ENCODE data around the gene SUSD6.
A peak's percentile ranks its signal among the peaks of the same experiment; 100 is the strongest.

The SUSD6 gene

DNA sequence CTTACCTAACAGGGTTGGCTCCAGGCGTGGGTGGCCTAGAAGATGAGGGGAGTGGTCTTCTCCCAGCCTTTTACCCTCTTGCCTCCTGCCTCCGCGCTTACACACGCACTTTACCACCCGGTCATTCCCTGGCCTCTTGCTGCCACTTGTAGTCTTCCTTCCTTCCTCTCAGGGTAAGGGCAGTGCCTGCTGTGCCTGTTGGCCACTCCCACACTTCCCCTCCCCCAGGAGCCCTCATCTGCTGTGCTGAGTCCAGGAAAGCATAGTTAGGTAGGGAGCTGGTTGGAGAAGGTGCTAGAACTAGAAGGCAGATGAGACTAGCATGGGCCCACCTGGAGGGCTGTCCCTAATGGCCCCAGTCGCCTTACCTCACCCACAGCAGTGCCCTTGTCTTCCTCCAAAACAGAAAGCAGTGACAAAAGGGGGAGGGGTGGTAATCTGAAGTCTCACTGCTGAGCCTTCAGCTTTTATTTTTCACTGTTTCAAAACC is 101.2 kb downstream of the SUSD6 start:
- TF ChIP-seq, protein P1, sequence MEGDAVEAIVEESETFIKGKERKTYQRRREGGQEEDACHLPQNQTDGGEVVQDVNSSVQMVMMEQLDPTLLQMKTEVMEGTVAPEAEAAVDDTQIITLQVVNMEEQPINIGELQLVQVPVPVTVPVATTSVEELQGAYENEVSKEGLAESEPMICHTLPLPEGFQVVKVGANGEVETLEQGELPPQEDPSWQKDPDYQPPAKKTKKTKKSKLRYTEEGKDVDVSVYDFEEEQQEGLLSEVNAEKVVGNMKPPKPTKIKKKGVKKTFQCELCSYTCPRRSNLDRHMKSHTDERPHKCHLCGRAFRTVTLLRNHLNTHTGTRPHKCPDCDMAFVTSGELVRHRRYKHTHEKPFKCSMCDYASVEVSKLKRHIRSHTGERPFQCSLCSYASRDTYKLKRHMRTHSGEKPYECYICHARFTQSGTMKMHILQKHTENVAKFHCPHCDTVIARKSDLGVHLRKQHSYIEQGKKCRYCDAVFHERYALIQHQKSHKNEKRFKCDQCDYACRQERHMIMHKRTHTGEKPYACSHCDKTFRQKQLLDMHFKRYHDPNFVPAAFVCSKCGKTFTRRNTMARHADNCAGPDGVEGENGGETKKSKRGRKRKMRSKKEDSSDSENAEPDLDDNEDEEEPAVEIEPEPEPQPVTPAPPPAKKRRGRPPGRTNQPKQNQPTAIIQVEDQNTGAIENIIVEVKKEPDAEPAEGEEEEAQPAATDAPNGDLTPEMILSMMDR (IDR thresholded peaks at IDR 0.05; ENCODE audit: low read length), result no peak
- TF ChIP-seq EZH2phosphoT487 (IDR thresholded peaks at IDR 0.05; ENCODE audit: low read length) (no peak), EZH2 (optimal IDR thresholded peaks at IDR 0.05; ENCODE audit: low read depth, low read length) (no peak)
- peak; percentile 54 for DNase-seq
- Histone ChIP-seq H3K27me3 (replicated peaks; ENCODE audit: insufficient read depth, low read length) (no peaks in the 10 kb centered on the region), H3F3A (ENCODE audit: insufficient read depth, low read length) (peaks cover 15% of the 10 kb centered on the region), H3K4me2 (ENCODE audit: low read depth, low read length) (peak overlapping the region; percentile 52), H3K9me2 (replicated peaks; ENCODE audit: insufficient read depth, low read length) (no peaks in the 10 kb centered on the region), H3K27ac (ENCODE audit: low read length) (peak overlapping the region; percentile 85), H3K9ac (ENCODE audit: low read length) (peak overlapping the region; percentile 35; the same call in 1 of the 2 replicates), H3K79me2 (ENCODE audit: low read length) (peaks cover 11% of the 10 kb centered on the region), H3K4me3 (ENCODE audit: low read length) (peak overlapping the region; percentile 20; the same call in 1 of the 2 replicates), H4K20me1 (ENCODE audit: insufficient read depth, low read length) (no peaks in the 10 kb centered on the region), H2AFZ (ENCODE audit: low read length) (peak overlapping the region; percentile 31; the same call in 1 of the 2 replicates), H3K4me1 (ENCODE audit: low read length) (peaks cover 40% of the 10 kb centered on the region), H3K9me3 (replicated peaks; ENCODE audit: insufficient read depth, low read length) (no peaks in the 10 kb centered on the region), H3K36me3 (replicated peaks; ENCODE audit: insufficient read depth, low read length) (no peaks in the 10 kb centered on the region; the same call in 1 of the 2 replicates)

DNA sequence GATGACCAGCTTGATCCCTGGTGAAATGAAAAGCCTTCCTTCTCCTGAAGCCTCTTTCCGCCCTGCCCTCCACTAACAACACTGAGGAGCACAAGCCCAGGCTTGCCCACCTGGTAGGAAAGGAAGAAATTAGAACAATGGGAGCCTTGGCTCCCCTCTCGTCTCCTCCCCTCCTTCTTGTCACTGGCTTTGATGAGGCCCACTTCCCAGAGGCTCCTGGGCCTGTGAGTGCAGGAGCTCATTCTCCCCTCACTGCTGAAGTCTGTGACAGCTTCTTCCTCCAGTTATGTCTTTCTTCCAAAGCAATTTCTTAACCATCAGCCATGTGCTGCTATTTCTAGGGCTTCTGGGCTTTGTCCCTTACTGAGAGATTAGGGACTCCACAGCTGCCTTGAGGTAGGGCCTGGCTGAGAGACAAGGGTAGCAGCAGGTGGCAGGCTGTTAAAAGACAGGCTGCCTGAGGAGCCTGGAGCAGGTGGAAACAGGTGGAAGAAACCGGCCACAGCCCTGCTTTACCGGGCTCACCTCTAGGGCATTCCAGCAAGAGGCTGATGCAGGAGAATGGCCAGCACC is 101.9 kb downstream of the SUSD6 start:
- H3K9ac ChIP-seq (ENCODE audit: low read length), result peak overlapping the region; percentile 37; the same call in 1 of the 2 replicates
- DNase-seq, result peak; percentile 27

DNA sequence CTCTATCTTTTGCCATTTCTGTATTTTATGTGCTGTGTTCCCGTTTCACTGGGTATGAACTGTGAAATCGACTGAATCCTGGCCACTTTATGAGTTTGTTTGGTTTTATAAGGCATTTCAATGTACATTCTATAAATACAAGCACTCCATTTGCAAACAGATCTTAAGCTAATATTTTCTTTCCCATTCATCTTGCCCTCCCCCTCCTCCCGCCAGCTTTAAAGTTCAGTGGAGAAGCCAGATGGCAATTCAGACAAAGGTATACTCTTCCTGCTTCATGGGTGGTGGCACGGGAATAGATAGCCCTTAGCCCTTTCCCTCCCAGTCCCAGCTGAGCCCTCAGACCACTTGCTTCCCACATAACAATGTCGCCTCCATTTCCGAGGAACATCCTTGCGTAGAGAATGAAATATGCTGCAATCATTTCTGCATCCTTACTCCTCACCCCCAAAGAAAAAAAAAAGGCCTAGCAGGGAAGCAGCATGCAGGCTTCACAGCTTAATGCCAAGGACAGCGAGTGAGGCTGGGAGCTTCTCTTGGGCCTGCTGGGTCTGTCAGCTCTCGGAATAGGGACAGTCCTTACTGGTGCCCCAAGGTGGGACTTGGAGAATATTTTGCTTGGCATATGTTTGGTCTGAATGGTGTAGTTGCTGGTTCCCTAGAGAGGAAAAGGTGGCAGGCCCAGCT is 102.7 kb downstream of the SUSD6 start:
- Histone ChIP-seq H3K27ac (ENCODE audit: low read length) (peak overlapping the region; percentile 85; the same call in 1 of the 2 replicates), H3K9ac (ENCODE audit: low read length) (no peak overlapping the region)

More for the DNA sequence above, 101.9 kb downstream of the SUSD6 start:
- TF ChIP-seq EZH2 (optimal IDR thresholded peaks at IDR 0.05; ENCODE audit: low read depth, low read length) (no peak), EZH2phosphoT487 (IDR thresholded peaks at IDR 0.05; ENCODE audit: low read length) (no peak)
- TF ChIP-seq, protein P1 (IDR thresholded peaks at IDR 0.05; ENCODE audit: low read length), result no peak
- peaks cover 15% of the 10 kb centered on the region for H3F3A ChIP-seq (ENCODE audit: insufficient read depth, low read length)
- no peaks in the 10 kb centered on the region for H3K27me3 ChIP-seq (replicated peaks; ENCODE audit: insufficient read depth, low read length)
- peaks cover 11% of the 10 kb centered on the region for H3K79me2 ChIP-seq (ENCODE audit: low read length)
- peaks cover 40% of the 10 kb centered on the region for H3K4me1 ChIP-seq (ENCODE audit: low read length)
- H2AFZ ChIP-seq (ENCODE audit: low read length), result no peak overlapping the region
- no peaks in the 10 kb centered on the region for H3K9me2 ChIP-seq (replicated peaks; ENCODE audit: insufficient read depth, low read length)
- peak overlapping the region; percentile 52; the same call in 1 of the 2 replicates for H3K4me2 ChIP-seq (ENCODE audit: low read depth, low read length)
- H3K9me3 ChIP-seq (replicated peaks; ENCODE audit: insufficient read depth, low read length), result no peaks in the 10 kb centered on the region
- H3K4me3 ChIP-seq (ENCODE audit: low read length), result no peak overlapping the region
- no peaks in the 10 kb centered on the region; the same call in 1 of the 2 replicates for H3K36me3 ChIP-seq (replicated peaks; ENCODE audit: insufficient read depth, low read length)
- H4K20me1 ChIP-seq (ENCODE audit: insufficient read depth, low read length), result no peaks in the 10 kb centered on the region
- peak overlapping the region; percentile 85 for H3K27ac ChIP-seq (ENCODE audit: low read length)

More for the DNA sequence above, 102.7 kb downstream of the SUSD6 start:
- no peak for DNase-seq
- Histone ChIP-seq H3K79me2 (ENCODE audit: low read length) (peaks cover 5% of the 10 kb centered on the region; the same call in 1 of the 2 replicates), H2AFZ (ENCODE audit: low read length) (no peak overlapping the region), H3K4me2 (ENCODE audit: low read depth, low read length) (no peak overlapping the region), H3K9me2 (replicated peaks; ENCODE audit: insufficient read depth, low read length) (no peaks in the 10 kb centered on the region), H3K4me1 (ENCODE audit: low read length) (peaks cover 40% of the 10 kb centered on the region), H3F3A (ENCODE audit: insufficient read depth, low read length) (peaks cover 15% of the 10 kb centered on the region), H3K9me3 (replicated peaks; ENCODE audit: insufficient read depth, low read length) (no peaks in the 10 kb centered on the region), H4K20me1 (ENCODE audit: insufficient read depth, low read length) (no peaks in the 10 kb centered on the region), H3K27me3 (replicated peaks; ENCODE audit: insufficient read depth, low read length) (no peaks in the 10 kb centered on the region), H3K4me3 (ENCODE audit: low read length) (no peak overlapping the region), H3K36me3 (replicated peaks; ENCODE audit: insufficient read depth, low read length) (no peaks in the 10 kb centered on the region)
- TF ChIP-seq, protein P1 (IDR thresholded peaks at IDR 0.05; ENCODE audit: low read length), result no peak
- TF ChIP-seq EZH2 (optimal IDR thresholded peaks at IDR 0.05; ENCODE audit: low read depth, low read length) (no peak), EZH2phosphoT487 (IDR thresholded peaks at IDR 0.05; ENCODE audit: low read length) (no peak)

Data from MM.1S (cell line).